H9 (cell line): Measurements from ENCODE around the gene KIAA2012. TPM values are rescaled to one million over a fixed set of nuclear protein-coding genes. Genes with fewer than 3 reads are reported as not detected.

Experiments
- DNase-seq: peaks from one replicate; pipeline ENCODE4 v3.0.0-alpha.2; 2017
- H2AFZ ChIP-seq: one replicate; pipeline ENCODE4 v1.6.1; 2013; ENCODE audit warnings: mild to moderate bottlenecking, low read length, control low read depth, moderate library complexity
- H2AK5ac ChIP-seq: 2 replicates; pipeline ENCODE4 v1.6.1; 2013; ENCODE audit warnings: low read length, control low read depth, mixed read lengths; ENCODE audit not compliant: insufficient read length
- H2BK120ac ChIP-seq: one replicate; pipeline ENCODE4 v1.6.1; 2013; ENCODE audit warnings: low read depth, mild to moderate bottlenecking, low read length, control low read depth, inconsistent platforms; ENCODE audit not compliant: poor library complexity, severe bottlenecking
- H2BK12ac ChIP-seq: 2 replicates; pipeline ENCODE4 v1.6.1; 2013; ENCODE audit warnings: low read length, control low read depth, mixed read lengths, low read depth; ENCODE audit not compliant: insufficient read length
- H2BK15ac ChIP-seq: 2 replicates; pipeline ENCODE4 v1.6.1; 2013; ENCODE audit warnings: low read depth, low read length, control low read depth
- H2BK20ac ChIP-seq: one replicate; pipeline ENCODE4 v1.6.1; 2013; ENCODE audit warnings: low read depth, mild to moderate bottlenecking, low read length, control low read depth, inconsistent platforms; ENCODE audit not compliant: poor library complexity, severe bottlenecking
- H2BK5ac ChIP-seq: 2 replicates; pipeline ENCODE4 v1.6.1; 2013; ENCODE audit warnings: low read length, control low read depth, mixed read lengths; ENCODE audit not compliant: insufficient read length
- H3K14ac ChIP-seq: 2 replicates; pipeline ENCODE4 v1.6.1; 2013; ENCODE audit warnings: low read length, control low read depth; ENCODE audit not compliant: insufficient read depth
- H3K18ac ChIP-seq: 2 replicates; pipeline ENCODE4 v1.6.1; 2013; ENCODE audit warnings: low read depth, mild to moderate bottlenecking, mixed read lengths, low read length, control low read depth; ENCODE audit not compliant: insufficient read length
- H3K23ac ChIP-seq: 2 replicates; pipeline ENCODE4 v1.6.1; 2013; ENCODE audit warnings: low read length, control low read depth, mixed read lengths, low read depth; ENCODE audit not compliant: insufficient read length
- H3K23me2 ChIP-seq: 2 replicates; pipeline ENCODE4 v1.6.1; 2013; ENCODE audit warnings: low read depth, mild to moderate bottlenecking, mixed read lengths, low read length, control low read depth; ENCODE audit not compliant: insufficient read length, poor library complexity, severe bottlenecking
- H3K27ac ChIP-seq: 2 replicates; pipeline ENCODE4 v1.5.1; 2013; ENCODE audit warnings: low read length, control low read depth, mixed read lengths, low read depth; ENCODE audit not compliant: insufficient read length
- H3K27me3 ChIP-seq: 2 replicates; pipeline ENCODE4 v1.6.1; 2013; ENCODE audit warnings: low read length, control low read depth, inconsistent platforms; ENCODE audit not compliant: insufficient read depth
- H3K4ac ChIP-seq: 2 replicates; pipeline ENCODE4 v1.6.1; 2013; ENCODE audit warnings: low read depth, mild to moderate bottlenecking, control low read depth, inconsistent platforms, low read length, moderate library complexity
- H3K4me1 ChIP-seq: 2 replicates; pipeline ENCODE4 v1.6.1; 2013; ENCODE audit warnings: low read length, control low read depth, inconsistent platforms; ENCODE audit not compliant: insufficient read depth
- H3K4me2 ChIP-seq: 2 replicates; pipeline ENCODE4 v1.6.1; 2013; ENCODE audit warnings: low read length, control low read depth, mixed read lengths; ENCODE audit not compliant: insufficient read length, insufficient read depth
- H3K56ac ChIP-seq: 2 replicates; pipeline ENCODE4 v1.6.1; 2013; ENCODE audit warnings: low read depth, mild to moderate bottlenecking, mixed read lengths, low read length, control low read depth; ENCODE audit not compliant: insufficient read length
- H3K79me1 ChIP-seq: 2 replicates; pipeline ENCODE4 v1.6.1; 2013; ENCODE audit warnings: low read depth, mild to moderate bottlenecking, moderate library complexity, low read length, control low read depth, inconsistent platforms; ENCODE audit not compliant: insufficient read depth, poor library complexity, severe bottlenecking
- H3K79me2 ChIP-seq: 2 replicates; pipeline ENCODE4 v1.6.1; 2013; ENCODE audit warnings: low read length, control low read depth, inconsistent platforms; ENCODE audit not compliant: insufficient read depth
- H3K9ac ChIP-seq: 2 replicates; pipeline ENCODE4 v1.6.1; 2013; ENCODE audit warnings: low read length, control low read depth, mixed read lengths; ENCODE audit not compliant: insufficient read length; ENCODE audit errors: extremely low read depth
- H3K9me3 ChIP-seq: one replicate; pipeline ENCODE4 v1.6.1; 2013; ENCODE audit warnings: low read depth, low read length, inconsistent platforms; ENCODE audit not compliant: control insufficient read depth
- H3T11ph ChIP-seq: one replicate; pipeline ENCODE4 v1.6.1; 2013; ENCODE audit warnings: mild to moderate bottlenecking, low read length, control low read depth, inconsistent platforms
- H4K20me1 ChIP-seq: one replicate; pipeline ENCODE4 v1.6.1; 2013; ENCODE audit not compliant: control insufficient read depth, insufficient read length, insufficient read depth
- H4K5ac ChIP-seq: 2 replicates; pipeline ENCODE4 v1.6.1; 2013; ENCODE audit warnings: low read depth, mild to moderate bottlenecking, mixed read lengths, low read length, control low read depth; ENCODE audit not compliant: insufficient read length
- H4K8ac ChIP-seq: replicated peaks from 2 replicates; pipeline ENCODE4 v1.6.1; 2013; ENCODE audit warnings: low read length, control low read depth, mixed read lengths, low read depth; ENCODE audit not compliant: insufficient read length
- H4K91ac ChIP-seq: 2 replicates; pipeline ENCODE4 v1.6.1; 2013; ENCODE audit warnings: low read depth, mild to moderate bottlenecking, moderate library complexity, mixed read lengths, low read length, control low read depth; ENCODE audit not compliant: insufficient read length
- H3K27ac Mint-ChIP-seq, 3 experiments: 2 replicates in 2 of 3; 3 replicates in 1 of 3; pipeline ENCODE4 v1.8.0; 2020 to 2021; ENCODE audit warnings: mixed read lengths in 3 of 3, mild to moderate bottlenecking in 1 of 3, moderate library complexity in 1 of 3
- H3K27me3 Mint-ChIP-seq: 2 replicates; pipeline ENCODE4 v1.8.0; 2021; ENCODE audit warnings: low read depth, mild to moderate bottlenecking, moderate library complexity, mixed read lengths
- H3K36me3 Mint-ChIP-seq, 3 experiments: 2 replicates in 2 of 3; 3 replicates in 1 of 3; pipeline ENCODE4 v1.8.0; 2020 to 2021; ENCODE audit warnings: low read depth in 3 of 3, mixed read lengths in 3 of 3; ENCODE audit not compliant: insufficient read depth in 1 of 3
- H3K4me1 Mint-ChIP-seq, 2 experiments: 2 replicates each; pipeline ENCODE4 v1.8.0; 2020; ENCODE audit warnings: mixed read lengths in 2 of 2
- H3K4me3 Mint-ChIP-seq, 2 experiments: 2 replicates in 1 of 2; 3 replicates in 1 of 2; pipeline ENCODE4 v1.8.0; 2020 to 2021; ENCODE audit warnings: mild to moderate bottlenecking in 2 of 2, mixed read lengths in 2 of 2, moderate library complexity in 1 of 2
- H3K9me3 Mint-ChIP-seq, 2 experiments: 2 replicates in 1 of 2; 3 replicates in 1 of 2; pipeline ENCODE4 v1.8.0; 2020; ENCODE audit warnings: mild to moderate bottlenecking in 2 of 2, mixed read lengths in 2 of 2, moderate library complexity in 1 of 2
- WGBS: extraction: QIAGEN DNeasy Blood & Tissue Kit; methylation state at CpG from one replicate; pipeline ENCODE4 v1.1.7; 2013; ENCODE audit warnings: missing lambda C conversion rate, low lambda C conversion rate, mixed read lengths; ENCODE audit not compliant: insufficient read length; ENCODE audit errors: extremely low coverage; 5-methylcytosine and 5-hydroxymethylcytosine counted together
- total RNA-seq: library from RNA; stranded (reverse); gene quantifications from 2 replicates; pipeline ENCODE4 v1.2.1, GENCODE V29; 2021
- TF ChIP-seq, protein P1 (sequence below): fragments of 200-600 bp; sonication (generic); conservative IDR thresholded peaks from 3 replicates; pipeline ENCODE4 v1.8.0; 2021; ENCODE audit warnings: antibody characterized with exemption, mild to moderate bottlenecking

KIAA2012 gene
- total RNA-seq, 1 experiment from 2014 or later: not detected

DNA sequence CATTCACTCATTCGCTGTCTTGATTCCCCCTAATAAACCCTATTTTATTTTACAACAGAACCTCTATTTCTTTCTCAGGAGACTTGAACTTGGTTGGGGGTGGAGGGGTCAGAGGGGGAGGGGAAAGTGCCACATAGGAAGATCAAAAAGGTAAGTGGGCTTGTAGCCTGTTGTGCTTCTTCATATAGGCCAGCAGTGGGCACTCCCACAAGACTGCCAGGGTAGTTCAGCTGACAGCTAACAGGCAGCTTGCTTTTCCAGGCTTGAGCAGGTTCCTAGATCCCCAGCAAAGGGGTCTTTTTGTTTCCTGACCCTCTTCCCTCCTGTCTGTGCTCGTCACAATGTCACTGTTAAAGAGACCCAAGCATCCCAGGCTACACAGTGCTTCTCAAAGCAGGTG lies 829 bp upstream of the KIAA2012 start:
- no peak overlapping the region for H3K4me2 ChIP-seq
- no peak overlapping the region for H2BK20ac ChIP-seq
- H3K27me3 ChIP-seq: no peaks in the 10 kb centered on the region
- H3K56ac ChIP-seq: no peak overlapping the region
- Mint-ChIP-seq H3K4me1 (peaks cover 13 to 17% of the 10 kb centered on the region in 2 experiments), H3K9me3 (no peaks in the 10 kb centered on the region; a peak in 1 of 5 replicates), H3K36me3 (no peaks in the 10 kb centered on the region), H3K27me3 (no peaks in the 10 kb centered on the region), H3K4me3 (no peak overlapping the region), H3K27ac (no peak overlapping the region)
- H4K5ac ChIP-seq: no peak overlapping the region
- no peaks in the 10 kb centered on the region for H3K4me1 ChIP-seq
- no peak overlapping the region for H3K18ac ChIP-seq
- no peak overlapping the region for H2AK5ac ChIP-seq
- no peaks in the 10 kb centered on the region for H4K20me1 ChIP-seq
- no peak overlapping the region for H2AFZ ChIP-seq
- H4K91ac ChIP-seq: no peak overlapping the region
- H2BK15ac ChIP-seq: no peak overlapping the region
- no peak overlapping the region for H4K8ac ChIP-seq
- no peak overlapping the region for H3K27ac ChIP-seq
- no peak overlapping the region for H3K4ac ChIP-seq
- H3T11ph ChIP-seq: no peak overlapping the region
- no peaks in the 10 kb centered on the region for H3K79me2 ChIP-seq
- no peak overlapping the region for H3K23ac ChIP-seq
- H2BK120ac ChIP-seq: no peak overlapping the region
- no peaks in the 10 kb centered on the region for H3K79me1 ChIP-seq
- H3K23me2 ChIP-seq: no peaks in the 10 kb centered on the region
- H3K14ac ChIP-seq: no peak overlapping the region
- no CpG with 5 or more reads among the region's 2 CpGs for WGBS
- no peak overlapping the region for H3K9ac ChIP-seq
- H2BK12ac ChIP-seq: no peak overlapping the region
- H2BK5ac ChIP-seq: no peak overlapping the region
- TF ChIP-seq, protein P1, sequence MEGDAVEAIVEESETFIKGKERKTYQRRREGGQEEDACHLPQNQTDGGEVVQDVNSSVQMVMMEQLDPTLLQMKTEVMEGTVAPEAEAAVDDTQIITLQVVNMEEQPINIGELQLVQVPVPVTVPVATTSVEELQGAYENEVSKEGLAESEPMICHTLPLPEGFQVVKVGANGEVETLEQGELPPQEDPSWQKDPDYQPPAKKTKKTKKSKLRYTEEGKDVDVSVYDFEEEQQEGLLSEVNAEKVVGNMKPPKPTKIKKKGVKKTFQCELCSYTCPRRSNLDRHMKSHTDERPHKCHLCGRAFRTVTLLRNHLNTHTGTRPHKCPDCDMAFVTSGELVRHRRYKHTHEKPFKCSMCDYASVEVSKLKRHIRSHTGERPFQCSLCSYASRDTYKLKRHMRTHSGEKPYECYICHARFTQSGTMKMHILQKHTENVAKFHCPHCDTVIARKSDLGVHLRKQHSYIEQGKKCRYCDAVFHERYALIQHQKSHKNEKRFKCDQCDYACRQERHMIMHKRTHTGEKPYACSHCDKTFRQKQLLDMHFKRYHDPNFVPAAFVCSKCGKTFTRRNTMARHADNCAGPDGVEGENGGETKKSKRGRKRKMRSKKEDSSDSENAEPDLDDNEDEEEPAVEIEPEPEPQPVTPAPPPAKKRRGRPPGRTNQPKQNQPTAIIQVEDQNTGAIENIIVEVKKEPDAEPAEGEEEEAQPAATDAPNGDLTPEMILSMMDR: peak; percentile 70
- no peaks in the 10 kb centered on the region for H3K9me3 ChIP-seq
- peak; percentile 56 for DNase-seq
